Measurements from ENCODE around the gene AGPS.

- TF ChIP-seq NPAS2 (CRISPR knock-in tag; IDR thresholded peaks at IDR 0.05; ENCODE audit: borderline replicate concordance) (no peak), EZH2 (conservative IDR thresholded peaks at IDR 0.05; ENCODE audit: low read depth, low read length) (no peak), XRCC5 (optimal IDR thresholded peaks at IDR 0.05; ENCODE audit: low read length) (no peak), ZNF263 (CRISPR knock-in tag; IDR thresholded peaks at IDR 0.05) (no peak)
Measured at GRCh38 chr2:177589186-177589585, 196.6 kb downstream of the AGPS start.
